AG08396 (cell line): ENCODE data around the gene RNF150.
"Not testable (repeated sequence)": the region's sequence is repeated elsewhere in the genome, so short reads cannot be mapped to it uniquely, and the experiment has no call there.

Source experiments
- DNase-seq: peaks from one replicate; pipeline ENCODE4 v3.0.0; 2012; ENCODE audit warnings: low spot score, mixed read lengths

Gene RNF150

DNA sequence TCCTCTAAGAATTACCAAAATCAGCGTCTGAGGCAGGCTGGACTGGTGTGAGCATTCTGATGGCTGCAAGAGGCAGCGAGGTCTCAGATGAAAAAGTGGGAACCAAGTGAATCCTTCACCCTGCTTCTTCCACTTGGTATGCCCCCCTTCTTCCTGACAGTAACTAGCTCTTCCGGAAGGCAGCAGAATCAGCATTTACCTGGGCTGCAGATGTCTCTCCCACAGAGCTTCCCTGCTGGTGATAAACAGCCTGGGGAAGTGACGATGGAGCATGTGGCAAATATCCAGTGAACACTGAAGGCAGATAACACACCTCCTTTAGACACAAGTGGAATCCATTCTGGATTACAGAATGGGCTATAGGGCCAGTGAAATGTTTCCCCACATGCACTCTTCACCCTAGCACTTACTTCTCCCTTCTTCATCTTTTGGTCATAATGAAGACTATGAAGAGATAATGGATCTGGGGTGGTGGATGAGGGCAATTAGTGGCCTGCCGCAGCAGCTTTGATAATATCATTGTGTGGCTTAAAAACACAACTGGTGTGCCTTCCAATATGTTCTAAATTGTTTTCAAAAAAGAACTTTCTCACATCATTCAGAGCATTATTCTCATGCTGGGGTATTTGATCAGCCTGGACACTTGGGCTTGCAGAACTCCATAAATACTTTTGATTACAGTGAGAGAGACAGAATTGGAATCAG is 316.3 kb downstream of the RNF150 start:
- no peak for DNase-seq

DNA sequence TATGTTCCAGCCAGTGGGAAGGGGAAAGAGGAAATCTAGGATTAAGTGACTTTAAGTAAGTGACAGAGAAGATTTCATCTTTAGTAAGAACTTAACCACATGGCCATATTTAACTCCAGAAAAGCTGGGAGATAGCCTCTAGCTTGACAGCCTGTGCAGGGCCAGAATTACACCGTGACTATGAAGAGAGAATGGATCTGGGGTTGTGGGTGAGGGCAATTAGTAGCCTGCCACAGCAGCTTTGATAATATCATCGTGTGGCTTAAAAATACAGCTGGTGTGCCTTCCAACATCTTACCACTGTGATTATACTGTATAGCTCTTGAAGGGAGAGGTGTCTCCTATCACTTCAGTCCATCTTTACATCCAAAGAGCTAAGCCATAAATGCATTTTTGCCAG is 319.5 kb downstream of the RNF150 start:
- DNase-seq: no peak

DNA sequence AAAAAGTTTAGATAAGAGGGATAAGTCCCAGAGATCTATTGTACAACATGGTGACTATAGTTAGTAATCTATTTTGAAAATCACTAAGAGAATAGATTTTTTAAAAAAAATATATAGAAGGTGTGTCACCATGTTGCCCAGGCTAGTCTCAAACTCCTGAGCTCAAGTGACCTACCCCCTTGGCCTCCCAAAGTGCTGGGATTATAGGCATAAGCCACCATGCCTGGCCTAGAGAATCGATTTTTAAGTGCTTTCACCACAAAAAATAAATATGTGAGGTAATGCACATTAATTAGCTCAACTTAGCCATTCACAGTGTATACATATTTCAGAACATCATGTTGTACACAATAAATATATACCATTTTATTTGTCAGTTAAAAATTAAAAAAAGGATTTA is 320.4 kb downstream of the RNF150 start:
- no peak for DNase-seq

DNA sequence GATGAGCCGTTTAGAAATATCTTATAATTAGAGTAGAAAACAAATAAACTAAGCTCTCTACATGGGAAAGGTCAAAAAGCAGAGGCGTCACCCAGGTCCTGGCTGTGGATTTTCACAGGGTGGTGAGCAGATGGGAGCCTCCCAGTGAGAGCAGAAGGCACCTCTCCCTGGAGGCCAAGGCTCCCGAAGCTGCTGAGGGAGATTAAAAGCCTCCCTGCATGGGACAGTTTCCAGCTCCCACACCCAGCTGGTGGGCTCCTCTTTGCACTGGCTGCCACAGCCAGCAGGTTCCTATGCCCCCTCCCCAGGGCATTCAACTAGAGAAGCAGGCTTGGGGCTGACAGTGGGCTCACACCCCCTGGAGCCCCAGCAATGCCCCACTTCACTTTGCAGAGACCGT is 321.8 kb downstream of the RNF150 start:
- no peak for DNase-seq

DNA sequence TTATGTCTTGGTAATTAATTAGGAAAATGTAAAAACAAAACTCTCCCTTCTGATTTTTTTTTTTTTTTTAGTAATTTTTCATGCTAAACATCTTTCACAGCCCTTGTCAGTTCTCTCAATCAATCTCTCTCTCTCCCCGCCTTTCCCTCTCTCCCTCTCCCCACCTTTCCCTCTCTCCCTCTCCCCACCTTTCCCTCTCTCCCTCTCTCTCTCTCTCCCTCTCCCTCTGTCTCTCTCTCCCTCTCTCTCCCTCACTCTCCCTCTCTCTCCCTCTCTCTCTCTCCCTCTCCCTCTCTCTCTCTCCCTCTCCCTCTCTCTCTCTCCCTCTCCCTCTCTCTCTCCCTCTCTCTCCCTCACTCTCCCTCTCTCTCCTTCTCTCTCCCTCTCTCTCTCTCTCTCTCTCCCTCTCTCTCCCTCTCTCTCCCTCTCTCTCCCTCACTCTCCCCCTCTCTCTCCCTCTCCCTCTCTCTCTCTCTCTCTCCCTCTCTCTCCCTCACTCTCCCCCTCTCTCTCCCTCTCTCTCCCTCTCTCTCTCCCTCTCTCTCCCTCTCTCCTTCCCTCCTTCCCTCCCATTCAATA is 322.6 kb downstream of the RNF150 start:
- DNase-seq: not testable (repeated sequence)
